Loucy (cell line): ENCODE results near the gene PRPSAP1.
A peak's percentile ranks its signal among the peaks of the same experiment; 100 is the strongest.

Experiments used
- H2AFZ ChIP-seq: fragments of 200-600 bp; sonication (generic); 2 replicates; pipeline ENCODE4 v1.6.0; 2016; ENCODE audit warnings: antibody characterized with exemption, mild to moderate bottlenecking, low read length, moderate library complexity
- H3F3A ChIP-seq: fragments of 200-600 bp; 2 replicates; pipeline ENCODE4 v1.6.0; 2016; ENCODE audit warnings: antibody characterized with exemption, low read depth, mild to moderate bottlenecking
- H3K27me3 ChIP-seq: fragments of 200-600 bp; sonication (generic); 2 replicates; pipeline ENCODE4 v1.6.1; 2014; ENCODE audit warnings: low read length, mild to moderate bottlenecking; ENCODE audit not compliant: insufficient read depth, poor library complexity, severe bottlenecking
- H3K36me3 ChIP-seq: fragments of 200-600 bp; sonication (generic); 2 replicates; pipeline ENCODE4 v1.6.1; 2016; ENCODE audit warnings: low read length; ENCODE audit not compliant: insufficient read depth
- H3K4me1 ChIP-seq: fragments of 200-600 bp; sonication (generic); 2 replicates; pipeline ENCODE4 v1.5.1; 2014; ENCODE audit warnings: low read length, mild to moderate bottlenecking; ENCODE audit not compliant: insufficient read depth, poor library complexity, severe bottlenecking
- H3K4me2 ChIP-seq: fragments of 200-600 bp; sonication (generic); 2 replicates; pipeline ENCODE4 v1.6.0; 2014; ENCODE audit warnings: antibody characterized with exemption, low read length, low read depth, mild to moderate bottlenecking; ENCODE audit not compliant: poor library complexity, severe bottlenecking
- H3K4me3 ChIP-seq: fragments of 200-600 bp; sonication (generic); 2 replicates; pipeline ENCODE4 v1.5.1; 2014; ENCODE audit warnings: low read length, mild to moderate bottlenecking, mixed read lengths; ENCODE audit not compliant: poor library complexity, severe bottlenecking
- H3K79me2 ChIP-seq: fragments of 200-600 bp; sonication (generic); 2 replicates; pipeline ENCODE4 v1.6.1; 2014; ENCODE audit warnings: low read length; ENCODE audit not compliant: insufficient read depth
- H3K9ac ChIP-seq: fragments of 200-600 bp; sonication (generic); 2 replicates; pipeline ENCODE4 v1.6.0; 2014; ENCODE audit warnings: mild to moderate bottlenecking, low read depth, low read length, moderate library complexity; ENCODE audit not compliant: poor library complexity, severe bottlenecking
- H3K9me2 ChIP-seq: fragments of 200-600 bp; sonication (generic); replicated peaks from 2 replicates; pipeline ENCODE4 v1.6.1; 2016; ENCODE audit warnings: low read depth, low read length, mixed read lengths
- H3K9me3 ChIP-seq: fragments of 200-600 bp; sonication (generic); 2 replicates; pipeline ENCODE4 v1.6.1; 2014; ENCODE audit warnings: mild to moderate bottlenecking, antibody characterized with exemption, low read length, low read depth; ENCODE audit not compliant: insufficient read depth
- H4K20me1 ChIP-seq: fragments of 200-600 bp; sonication (generic); 2 replicates; pipeline ENCODE4 v1.6.0; 2014; ENCODE audit warnings: antibody characterized with exemption, low read length, mild to moderate bottlenecking; ENCODE audit not compliant: insufficient read depth, poor library complexity, severe bottlenecking
- CTCF ChIP-seq: fragments of 200-600 bp; sonication (generic); conservative IDR thresholded peaks from 2 replicates; pipeline ENCODE4 v1.5.1; 2014; ENCODE audit warnings: mild to moderate bottlenecking, antibody characterized with exemption, low read length
- EZH2phosphoT487 ChIP-seq: fragments of 200-600 bp; IDR thresholded peaks from 2 replicates; pipeline ENCODE4 v1.6.1; 2018; ENCODE audit warnings: antibody characterized with exemption, mild to moderate bottlenecking, moderate library complexity, borderline replicate concordance

PRPSAP1 gene

GRCh38 chr17:76266244-76266938, 87.3 kb downstream of the PRPSAP1 start:
- Histone ChIP-seq H3F3A (peaks cover 6% of the 10 kb centered on the region), H3K79me2 (peaks cover 56% of the 10 kb centered on the region), H3K9me3 (no peaks in the 10 kb centered on the region), H3K36me3 (no peaks in the 10 kb centered on the region; the same call in 1 of the 2 replicates), H4K20me1 (peaks cover 37% of the 10 kb centered on the region), H3K4me3 (peak overlapping the region; percentile 81), H3K4me2 (peak overlapping the region; percentile 84), H3K9ac (peak overlapping the region; percentile 85), H3K9me2 (no peaks in the 10 kb centered on the region), H3K4me1 (peaks cover 62% of the 10 kb centered on the region), H3K27me3 (no peaks in the 10 kb centered on the region), H2AFZ (no peak overlapping the region)
- no peak for TF ChIP-seq CTCF
- TF ChIP-seq EZH2phosphoT487, result no peak

- Histone ChIP-seq H3F3A (peaks cover 6% of the 10 kb centered on the region), H3K4me2 (peak overlapping the region; percentile 84)
- TF ChIP-seq CTCF, result no peak
- TF ChIP-seq EZH2phosphoT487, result no peak
These were observed 88.0 kb downstream of the PRPSAP1 start for GRCh38 chr17:76265624-76266243.

GRCh38 chr17:76264755-76265623, 88.7 kb downstream of the PRPSAP1 start, which contains the start of gene UBALD2:
Gene UBALD2, plus strand, starts transcription at chr17:76265348. Its CDS starts 158 bp downstream, at chr17:76265506.
- Histone ChIP-seq H3K4me2 (peak within 1 kb of the TSS; percentile 84), H2AFZ (peak within 1 kb of the TSS; percentile 53; the same call in 1 of the 2 replicates), H3K9ac (peak within 1 kb of the TSS; percentile 85), H3K9me2 (no peaks in the 10 kb centered on the region), H3K36me3 (no peaks in the 10 kb centered on the region; the same call in 1 of the 2 replicates), H3K79me2 (peaks cover 46% of the 10 kb centered on the region), H3K27me3 (no peaks in the 10 kb centered on the region), H3K4me3 (peak within 1 kb of the TSS; percentile 81), H3F3A (peaks cover 6% of the 10 kb centered on the region), H3K9me3 (no peaks in the 10 kb centered on the region), H4K20me1 (peaks cover 36% of the 10 kb centered on the region), H3K4me1 (peaks cover 56% of the 10 kb centered on the region)
- TF ChIP-seq CTCF (no peak), EZH2phosphoT487 (no peak)

More at GRCh38 chr17:76265624-76266243, 88.0 kb downstream of the PRPSAP1 start:
- Histone ChIP-seq H3K79me2 (peaks cover 49% of the 10 kb centered on the region), H3K4me1 (peaks cover 57% of the 10 kb centered on the region), H3K9me3 (no peaks in the 10 kb centered on the region), H3K36me3 (no peaks in the 10 kb centered on the region; the same call in 1 of the 2 replicates), H4K20me1 (peaks cover 37% of the 10 kb centered on the region), H3K4me3 (peak overlapping the region; percentile 81), H3K27me3 (no peaks in the 10 kb centered on the region), H3K9ac (peak overlapping the region; percentile 85), H3K9me2 (no peaks in the 10 kb centered on the region), H2AFZ (0 out of 2 replicates have a peak overlapping the region, but pooled peaks have one; percentile 53)
